Brain microvascular endothelial cell (primary cell): ENCODE measurements around the gene MAD1L1.

ENCODE experiments used
- DNase-seq: peaks from one replicate; pipeline ENCODE4 v3.0.0-alpha.2; 2020
- H3K27ac ChIP-seq: fragments of 250-450 bp; sonication (Bioruptor Pico); 2 replicates; pipeline ENCODE4 v1.5.1; 2020; ENCODE audit warnings: mild to moderate bottlenecking, moderate library complexity
- H3K27me3 ChIP-seq: fragments of 250-450 bp; sonication (Bioruptor Pico); replicated peaks from 2 replicates; pipeline ENCODE4 v1.5.1; 2020; ENCODE audit warnings: mild to moderate bottlenecking
- H3K36me3 ChIP-seq: fragments of 250-450 bp; sonication (Bioruptor Pico); replicated peaks from 2 replicates; pipeline ENCODE4 v1.5.1; 2020; ENCODE audit warnings: mild to moderate bottlenecking
- H3K4me3 ChIP-seq: 2 replicates; pipeline ENCODE4 v1.5.1; 2011; ENCODE audit warnings: low read depth, mild to moderate bottlenecking, control low read depth, low read length, moderate library complexity
- in situ Hi-C: cut with HindIII; loops from 2 replicates; pipeline ENCODE4 v1.10.0; 2017; ENCODE audit warnings: low sequenced_read_pairs, low pct_ligation_motif_present
- TF ChIP-seq, protein P1 (sequence below): IDR thresholded peaks from 2 replicates; pipeline ENCODE4 v1.5.1; 2011; ENCODE audit warnings: low read depth, mild to moderate bottlenecking, moderate library complexity, low read length, control low read depth, inconsistent platforms; ENCODE audit errors: missing control alignments

MAD1L1 gene

DNA sequence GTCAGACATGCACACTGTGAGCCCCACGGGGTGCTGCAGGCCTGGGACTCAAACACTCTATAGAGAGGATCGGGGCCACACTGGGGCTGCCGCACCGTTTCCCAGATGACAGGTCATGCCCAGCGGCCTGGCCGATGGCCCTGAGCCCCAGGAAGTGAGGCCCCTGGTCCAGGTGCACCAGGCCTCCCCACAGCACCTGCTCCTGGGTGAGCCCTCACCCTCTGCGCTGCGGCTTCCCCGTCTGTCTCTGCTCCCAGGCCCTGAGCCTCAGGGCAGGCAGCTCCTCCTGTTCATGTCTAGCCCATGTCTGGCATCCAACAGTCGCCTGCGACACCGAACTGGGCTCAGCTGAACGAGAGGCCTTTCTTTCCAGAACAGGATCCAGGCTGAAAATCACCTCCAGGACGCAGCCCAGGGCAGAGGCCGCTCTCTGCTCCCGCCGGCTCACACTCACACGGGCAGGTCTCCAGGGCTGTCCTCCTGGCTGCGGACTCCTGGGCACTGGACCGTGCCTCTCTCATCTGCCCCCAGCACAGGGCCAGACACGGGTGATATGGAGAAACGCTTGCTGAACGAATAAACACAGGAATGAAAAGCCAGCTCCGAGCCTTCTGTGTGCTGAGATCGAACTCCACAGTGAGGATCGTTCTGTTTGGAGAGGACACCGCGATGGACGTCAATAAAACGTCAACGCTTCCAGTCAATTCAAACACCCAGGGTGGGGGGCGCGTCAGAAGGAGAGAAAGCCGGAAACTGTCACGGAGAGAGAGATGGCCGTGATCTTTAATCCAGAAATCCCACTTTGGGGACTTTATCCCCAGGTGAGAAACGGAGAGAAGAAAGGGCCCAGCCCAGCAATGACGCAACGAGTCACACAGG lies 360.3 kb downstream of the MAD1L1 start:
- no peak overlapping the region for H3K4me3 ChIP-seq
- TF ChIP-seq, protein P1, sequence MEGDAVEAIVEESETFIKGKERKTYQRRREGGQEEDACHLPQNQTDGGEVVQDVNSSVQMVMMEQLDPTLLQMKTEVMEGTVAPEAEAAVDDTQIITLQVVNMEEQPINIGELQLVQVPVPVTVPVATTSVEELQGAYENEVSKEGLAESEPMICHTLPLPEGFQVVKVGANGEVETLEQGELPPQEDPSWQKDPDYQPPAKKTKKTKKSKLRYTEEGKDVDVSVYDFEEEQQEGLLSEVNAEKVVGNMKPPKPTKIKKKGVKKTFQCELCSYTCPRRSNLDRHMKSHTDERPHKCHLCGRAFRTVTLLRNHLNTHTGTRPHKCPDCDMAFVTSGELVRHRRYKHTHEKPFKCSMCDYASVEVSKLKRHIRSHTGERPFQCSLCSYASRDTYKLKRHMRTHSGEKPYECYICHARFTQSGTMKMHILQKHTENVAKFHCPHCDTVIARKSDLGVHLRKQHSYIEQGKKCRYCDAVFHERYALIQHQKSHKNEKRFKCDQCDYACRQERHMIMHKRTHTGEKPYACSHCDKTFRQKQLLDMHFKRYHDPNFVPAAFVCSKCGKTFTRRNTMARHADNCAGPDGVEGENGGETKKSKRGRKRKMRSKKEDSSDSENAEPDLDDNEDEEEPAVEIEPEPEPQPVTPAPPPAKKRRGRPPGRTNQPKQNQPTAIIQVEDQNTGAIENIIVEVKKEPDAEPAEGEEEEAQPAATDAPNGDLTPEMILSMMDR = no peak
- in situ Hi-C loops = no loop called here
- H3K36me3 ChIP-seq = no peaks in the 10 kb centered on the region
- DNase-seq = no peak
- H3K27me3 ChIP-seq = no peaks in the 10 kb centered on the region
- no peak overlapping the region for H3K27ac ChIP-seq

GRCh38 chr7:1869452-1870130 lies 363.2 kb downstream of the MAD1L1 start:
- in situ Hi-C loops = no loop called here
- H3K4me3 ChIP-seq = no peak overlapping the region
- no peaks in the 10 kb centered on the region for H3K27me3 ChIP-seq
- H3K36me3 ChIP-seq = no peaks in the 10 kb centered on the region
- TF ChIP-seq, protein P1 = no peak
- no peak overlapping the region for H3K27ac ChIP-seq
- DNase-seq = no peak

- H3K27ac ChIP-seq = no peak overlapping the region
- DNase-seq = no peak
- no peaks in the 10 kb centered on the region for H3K36me3 ChIP-seq
- no peak overlapping the region for H3K4me3 ChIP-seq
- TF ChIP-seq, protein P1 = no peak
- no peaks in the 10 kb centered on the region for H3K27me3 ChIP-seq
- in situ Hi-C loops = no loop called here
Observed at GRCh38 chr7:1868516-1869165, 364.1 kb downstream of the MAD1L1 start.

DNA sequence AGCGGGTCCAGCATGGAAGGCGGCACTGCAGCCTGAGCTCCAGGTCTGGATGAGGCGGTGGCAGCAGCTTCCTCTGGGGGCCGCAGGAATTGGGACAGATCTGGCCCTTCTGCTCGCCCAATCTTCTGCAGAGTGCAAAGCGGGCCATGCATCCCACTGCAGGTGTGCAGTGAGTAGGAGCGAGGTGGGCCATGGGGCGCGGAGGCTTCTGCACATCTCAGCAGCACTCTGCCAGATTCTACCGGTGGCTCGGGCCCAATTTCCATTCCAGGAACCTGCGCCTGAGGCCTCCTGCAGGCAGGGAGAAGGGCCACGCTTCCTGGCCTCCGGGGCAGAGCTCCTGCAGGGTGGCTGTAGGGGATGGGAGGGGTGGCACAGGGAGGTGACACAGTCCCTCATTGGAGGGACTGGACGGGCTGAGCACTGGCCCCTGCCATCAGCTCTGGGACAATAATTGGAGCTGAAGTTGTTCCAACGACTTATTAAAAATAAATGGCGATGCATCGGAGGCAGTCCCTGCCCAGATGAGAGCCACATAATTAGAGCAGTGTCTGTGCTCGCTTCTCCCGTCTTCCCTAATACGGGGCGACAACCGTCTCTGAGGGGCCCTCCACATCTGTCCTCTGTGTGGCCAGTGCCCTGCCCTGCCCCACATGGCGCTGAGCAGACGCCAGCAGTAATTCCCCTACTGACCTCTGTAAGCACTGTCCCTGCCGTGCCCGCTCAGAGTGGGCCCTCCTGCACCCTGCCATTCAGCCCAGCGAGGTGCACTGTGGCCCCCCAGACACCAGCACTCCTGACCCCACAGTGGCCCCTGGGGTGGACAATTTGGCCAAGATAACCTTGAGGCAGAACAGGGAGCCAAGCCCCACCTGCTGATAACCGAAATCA lies 365.1 kb downstream of the MAD1L1 start:
- Histone ChIP-seq H3K36me3 (no peaks in the 10 kb centered on the region), H3K27me3 (no peaks in the 10 kb centered on the region), H3K4me3 (no peak overlapping the region), H3K27ac (no peak overlapping the region)
- TF ChIP-seq, protein P1 = no peak
- in situ Hi-C loops = no loop called here
- no peak for DNase-seq

- Histone ChIP-seq H3K27ac (no peak overlapping the region), H3K27me3 (no peaks in the 10 kb centered on the region), H3K36me3 (no peaks in the 10 kb centered on the region), H3K4me3 (no peak overlapping the region)
- DNase-seq = no peak
- TF ChIP-seq, protein P1 = no peak
- in situ Hi-C loops = no loop called here
Observed at GRCh38 chr7:1866601-1867000, 366.1 kb downstream of the MAD1L1 start.
